Endothelial cell of umbilical vein (primary cell): ENCODE measurements around the gene TFF3. TPM values are rescaled to one million over a fixed set of nuclear protein-coding genes. Genes with fewer than 3 reads are reported as not detected.

Source experiments
- BruUV-seq: library from RNA; stranded (reverse); fragments of 400-500 nt; replicated peaks from 2 replicates; lab custom pipeline; 2021; lab: Mats Ljungman, UMichigan
- CTCF ChIA-PET: fragments of 300-600, 350-600 bp; sonication (Branson Sonifier 250); formaldehyde crosslinking; loops from one replicate; lab custom pipeline; 2021; ENCODE audit warnings: antibody characterized with exemption, inconsistent platforms; lab: Charles Lee
- POLR2A ChIA-PET: fragments of 300-600, 350-600 bp; sonication (Branson Sonifier 250); formaldehyde crosslinking; loops from one replicate; lab custom pipeline; 2021; ENCODE audit warnings: antibody characterized with exemption, inconsistent platforms; lab: Charles Lee
- DNase-seq: peaks from one replicate; pipeline ENCODE4 v3.0.0-alpha.2; 2011; ENCODE audit warnings: low read depth, low spot score
- FAIRE-seq: peaks from 2 replicates; lab custom pipeline; 2011; peaks lifted over from hg19 to GRCh38; lab: Jason Lieb, UNC
- H2AFZ ChIP-seq: 2 replicates; pipeline ENCODE4 v1.6.0; 2012; ENCODE audit warnings: low read depth, low read length, control low read depth, inconsistent platforms
- H3K27ac ChIP-seq: 2 replicates; pipeline ENCODE4 v1.5.1; 2011; ENCODE audit warnings: low read depth, mild to moderate bottlenecking, control low read depth, low read length, moderate library complexity; ENCODE audit not compliant: insufficient read depth
- H3K27me3 ChIP-seq, 2 experiments: 2 replicates each; pipeline versions ENCODE4 v1.6.0 to v1.6.1; 2011; ENCODE audit warnings: low read length in 2 of 2, mixed read lengths in 1 of 2; ENCODE audit not compliant: control insufficient read depth in 2 of 2, insufficient read depth in 2 of 2
- H3K36me3 ChIP-seq, 2 experiments: 2 replicates in 1 of 2; 3 replicates in 1 of 2; pipeline ENCODE4 v1.5.1; 2011; ENCODE audit warnings: low read length in 2 of 2, mild to moderate bottlenecking in 1 of 2, moderate library complexity in 1 of 2; ENCODE audit not compliant: control insufficient read depth in 2 of 2, insufficient read depth in 2 of 2; ENCODE audit errors: extremely low read depth in 1 of 2
- H3K4me1 ChIP-seq: 3 replicates; pipeline ENCODE4 v1.5.1; 2011; ENCODE audit warnings: mild to moderate bottlenecking, low read length; ENCODE audit not compliant: control insufficient read depth, insufficient read depth; ENCODE audit errors: extremely low read depth
- H3K4me2 ChIP-seq: 2 replicates; pipeline ENCODE4 v1.6.1; 2011; ENCODE audit warnings: low read length, control low read depth, mixed read lengths; ENCODE audit not compliant: insufficient read depth
- H3K4me3 ChIP-seq, 3 experiments: fragments of 200-600 bp in 1 of 3; sonication (generic), shearing (Covaris generic) in 1 of 3; replicated peaks in 1 of 3; 2 replicates each; pipeline ENCODE4 v1.5.1; 2011 to 2016; ENCODE audit warnings: control low read depth in 3 of 3, low read length in 3 of 3, mild to moderate bottlenecking in 2 of 3, inconsistent platforms in 1 of 3, low read depth in 1 of 3, moderate library complexity in 1 of 3; ENCODE audit not compliant: insufficient read depth in 1 of 3
- H3K79me2 ChIP-seq: 2 replicates; pipeline ENCODE4 v1.6.0; 2012; ENCODE audit warnings: low read length, inconsistent platforms; ENCODE audit not compliant: control insufficient read depth, insufficient read depth
- H3K9ac ChIP-seq: replicated peaks from 2 replicates; pipeline ENCODE3; 2011; ENCODE audit warnings: low read length, control low read depth; ENCODE audit not compliant: insufficient read depth; ENCODE audit errors: extremely low read depth
- H3K9me1 ChIP-seq: replicated peaks from 3 replicates; pipeline ENCODE4 v1.6.0; 2011; ENCODE audit warnings: mild to moderate bottlenecking, low read length; ENCODE audit not compliant: control insufficient read depth, insufficient read depth; ENCODE audit errors: extremely low read depth
- H3K9me3 ChIP-seq: replicated peaks from 2 replicates; pipeline ENCODE4 v1.5.1; 2012; ENCODE audit warnings: low read length, inconsistent platforms; ENCODE audit not compliant: control insufficient read depth, insufficient read depth
- H4K20me1 ChIP-seq: replicated peaks from 2 replicates; pipeline ENCODE3; 2011; ENCODE audit warnings: mild to moderate bottlenecking, low read length; ENCODE audit not compliant: control insufficient read depth, insufficient read depth; ENCODE audit errors: extremely low read depth
- CTCF ChIP-seq, 2 donors: IDR thresholded peaks; 1 replicate in 1 of 2; 2 replicates in 1 of 2; pipeline ENCODE4 v1.5.1; 2011; ENCODE audit warnings: low read length in 2 of 2, mild to moderate bottlenecking in 2 of 2, moderate library complexity in 2 of 2, control low read depth in 1 of 2, inconsistent platforms in 1 of 2, low read depth in 1 of 2; ENCODE audit not compliant: insufficient read depth in 1 of 2; ENCODE audit errors: extremely low read depth in 1 of 2
- EZH2 ChIP-seq: IDR thresholded peaks from 2 replicates; pipeline ENCODE4 v1.6.1; 2012; ENCODE audit warnings: borderline replicate concordance, low read depth, mild to moderate bottlenecking, moderate library complexity, low read length, inconsistent platforms; ENCODE audit not compliant: severe bottlenecking
- FOS ChIP-seq: IDR thresholded peaks from 2 replicates; pipeline ENCODE4 v1.6.1; 2011; ENCODE audit warnings: mild to moderate bottlenecking, low read length, moderate library complexity, borderline replicate concordance; ENCODE audit not compliant: insufficient read depth
- GATA2 ChIP-seq: IDR thresholded peaks from 2 replicates; pipeline ENCODE4 v1.7.0; 2011; ENCODE audit warnings: low read depth, mild to moderate bottlenecking, moderate library complexity, mixed read lengths, low read length; ENCODE audit not compliant: insufficient read length, insufficient read depth
- JUN ChIP-seq: IDR thresholded peaks from 2 replicates; pipeline ENCODE4 v1.6.1; 2011; ENCODE audit warnings: borderline replicate concordance, low read depth; ENCODE audit not compliant: insufficient read length, insufficient read depth
- MAX ChIP-seq: IDR thresholded peaks from 2 replicates; pipeline ENCODE4 v1.6.1; 2011; ENCODE audit not compliant: insufficient read depth, insufficient read length
- MYC ChIP-seq: IDR thresholded peaks from one replicate; pipeline ENCODE4 v1.6.1; 2011; ENCODE audit warnings: mild to moderate bottlenecking, low read depth, low read length
- POLR2A ChIP-seq: IDR thresholded peaks from 2 replicates; pipeline ENCODE4 v1.6.1; 2012; ENCODE audit warnings: low read depth, mild to moderate bottlenecking, control low read depth, low read length
- POLR2AphosphoS5 ChIP-seq: IDR thresholded peaks from 2 replicates; pipeline ENCODE4 v1.6.1; 2012; ENCODE audit warnings: low read depth, mild to moderate bottlenecking, control low read depth, low read length, moderate library complexity; ENCODE audit not compliant: insufficient read depth
- dilution Hi-C: fragments of 300-500 bp; cut with MboI; formaldehyde crosslinking; loops from one replicate; pipeline ENCODE4 v1.15.0; 2019; ENCODE audit warnings: low sequenced_read_pairs; ENCODE audit not compliant: extremely low pct_ligation_motif_present
- intact Hi-C: fragments of 100-400 bp; cut with micrococcal nuclease; formaldehyde crosslinking; loops from one replicate; pipeline ENCODE4 v1.10.0; 2022
- polyA plus RNA-seq, 4 experiments: library from polyadenylated mRNA; depleted of rRNA in 3 of 4; stranded (reverse) in 3 of 4; unstranded in 1 of 4; fragments of >200 nt; gene quantifications; 2 replicates each; pipeline versions ENCODE4 v1.2.1 to v1.2.3, GENCODE V29; 2011 to 2012; ENCODE audit warnings: missing spikeins in 1 of 4
- total RNA-seq: library from RNA; stranded (reverse); gene quantifications from 2 replicates; pipeline ENCODE4 v1.2.3, GENCODE V29; 2021

TFF3 gene
- total and polyA plus RNA-seq, 2 donors (not counting 3 experiments of a cell fraction or from before 2014, with no cell fraction given): 0.93 to 1.8 TPM

GRCh38 chr21:42350318-42350910 lies 35.2 kb upstream of the TFF3 start:
- Histone ChIP-seq H3K4me3 (no peak overlapping the region), H3K36me3 (no peaks in the 10 kb centered on the region), H3K9me3 (no peaks in the 10 kb centered on the region), H3K9me1 (no peaks in the 10 kb centered on the region), H3K79me2 (no peaks in the 10 kb centered on the region), H3K4me1 (no peaks in the 10 kb centered on the region), H4K20me1 (no peaks in the 10 kb centered on the region), H3K4me2 (no peak overlapping the region), H3K27me3 (no peaks in the 10 kb centered on the region), H3K27ac (no peak overlapping the region), H3K9ac (no peak overlapping the region), H2AFZ (no peak overlapping the region)
- intact Hi-C loops (no loop called here), dilution Hi-C loops (no loop called here)
- BruUV-seq: no TSS peak
- FAIRE-seq (no peak), DNase-seq (no peak)
- TF ChIP-seq FOS (no peak), JUN (no peak), GATA2 (no peak), POLR2AphosphoS5 (no peak), CTCF (IDR thresholded peaks at IDR 0.05; ENCODE audit: extremely low read depth in 1 of 2, insufficient read depth in 1 of 2, low read depth in 1 of 2, low read length in 2 of 2) (no peak), MAX (no peak), POLR2A (no peak), EZH2 (no peak), MYC (no peak)
- CTCF ChIA-PET: no interaction called here
- POLR2A ChIA-PET: no interaction called here
